Spleen (tissue), 7 donors: ENCODE measurements around the gene YAP1.

ENCODE experiments used
- CTCF ChIP-seq, 11 experiments: fragments of 200-600 bp in 7 of 11; fragments of 450-650 bp in 4 of 11; sonication (generic) in 4 of 11; IDR thresholded peaks in 8 of 11; conservative IDR thresholded peaks in 3 of 11; 1 replicate in 7 of 11; 2 replicates in 4 of 11; pipeline versions ENCODE4 v1.4.0 to v1.8.0; 2016 to 2021; ENCODE audit warnings: antibody characterized with exemption in 11 of 11, inconsistent platforms in 4 of 11, mild to moderate bottlenecking in 1 of 11
- POLR2A ChIP-seq, 3 donors: fragments of 450-650 bp; IDR thresholded peaks; one replicate each; pipeline ENCODE4 v1.5.1; 2017; ENCODE audit warnings: antibody characterized with exemption in 3 of 3, mild to moderate bottlenecking in 1 of 3
- POLR2AphosphoS5 ChIP-seq, 3 donors: sonication (generic); formaldehyde crosslinking; IDR thresholded peaks; one replicate each; pipeline ENCODE4 v1.5.1; 2017; ENCODE audit warnings: antibody characterized with exemption in 3 of 3
- donor health status: DM: no; HTN: no; CAD: no; lungs with moderate emphysema.
- donor health status: DM: no; HTN: no; CAD: no.
- donor health status: DM: no; HTN: no; CAD: no.

- TF ChIP-seq CTCF (IDR thresholded peaks at IDR 0.05 in 8 of 11, conservative IDR thresholded peaks at IDR 0.05 in 3 of 11) (no peak), POLR2A (IDR thresholded peaks at IDR 0.05) (no peak), POLR2AphosphoS5 (IDR thresholded peaks at IDR 0.05) (no peak)
These were observed 66.9 kb downstream of the YAP1 start for GRCh38 chr11:102177126-102177525.
